Measurements from ENCODE around the gene CFAP74. TPM values are rescaled to one million over a fixed set of nuclear protein-coding genes. Genes with fewer than 3 reads are reported as not detected.

CFAP74 gene
- total and polyA plus RNA-seq, 9 of the 15 experiments (the other 6 are each of a cell fraction or from before 2014, with no cell fraction given) = 0.03 to 0.15 (median 0.05) TPM; not detected in 6

- TF ChIP-seq THRA (IDR thresholded peaks at IDR 0.05) (no peak), KAT2B (IDR thresholded peaks at IDR 0.05; ENCODE audit: low read depth, low read length) (no peak), PATZ1 (CRISPR knock-in tag; IDR thresholded peaks at IDR 0.05; ENCODE audit: borderline replicate concordance) (no peak), CLOCK (CRISPR knock-in tag; IDR thresholded peaks at IDR 0.05; ENCODE audit: borderline replicate concordance) (no peak), SIX5 (IDR thresholded peaks at IDR 0.05; ENCODE audit: borderline replicate concordance in 1 of 2, insufficient read depth in 1 of 2, low read depth in 1 of 2, low read length in 2 of 2) (no peak), EWSR1 (IDR thresholded peaks at IDR 0.05; ENCODE audit: borderline replicate concordance, low read depth, partially characterized antibody) (no peak), CREB5 (CRISPR knock-in tag; IDR thresholded peaks at IDR 0.05) (no peak), ESRRB (CRISPR knock-in tag; IDR thresholded peaks at IDR 0.05; ENCODE audit: borderline replicate concordance) (no peak), FOXJ3 (CRISPR knock-in tag; IDR thresholded peaks at IDR 0.05) (no peak), IRF9 (tag; IDR thresholded peaks at IDR 0.05) (no peak), NONO (IDR thresholded peaks at IDR 0.05; ENCODE audit: low read depth in 2 of 2, low read length in 1 of 2) (no peak), ZNF79 (CRISPR knock-in tag; IDR thresholded peaks at IDR 0.05; ENCODE audit: low read depth) (no peak)
Observed at GRCh38 chr1:1919304-1920056, 84.1 kb downstream of the CFAP74 start (continued).
